AG04450 (cell line): ENCODE results near the gene TAS1R3. TPM values are rescaled to one million over a fixed set of nuclear protein-coding genes. Genes with fewer than 3 reads are reported as not detected.

Experiments used
- CTCF ChIA-PET: fragments of 300-600, 350-600 bp; formaldehyde crosslinking; extraction: SDS; loops from one replicate; lab custom pipeline; 2022; ENCODE audit warnings: antibody characterized with exemption, inconsistent platforms; lab: Charles Lee
- POLR2A ChIA-PET: fragments of 350-600 bp; formaldehyde crosslinking; extraction: SDS; loops from one replicate; lab custom pipeline; 2021; ENCODE audit warnings: antibody characterized with exemption, inconsistent platforms; lab: Yijun Ruan, JAX
- DNase-seq: peaks from one replicate; pipeline ENCODE4 v3.0.0-alpha.2; 2011; ENCODE audit warnings: low read depth, low spot score
- H3K27ac ChIP-seq: one replicate; pipeline ENCODE4 v1.5.1; 2012; ENCODE audit warnings: low read depth, low read length, control low read depth
- H3K27me3 ChIP-seq: one replicate; pipeline ENCODE4 v1.6.0; 2012; ENCODE audit warnings: low read length; ENCODE audit not compliant: control insufficient read depth, insufficient read depth
- H3K4me3 ChIP-seq: 2 replicates; pipeline ENCODE4 v1.5.1; 2011; ENCODE audit warnings: mild to moderate bottlenecking, low read depth, low read length, control low read depth
- H3K9me3 ChIP-seq: 2 replicates; pipeline ENCODE4 v1.5.1; 2012; ENCODE audit warnings: low read length; ENCODE audit not compliant: control insufficient read depth, insufficient read depth
- polyA plus RNA-seq: library from polyadenylated mRNA; depleted of rRNA; stranded (reverse); fragments of >200 nt; gene quantifications from 2 replicates; pipeline ENCODE4 v1.2.3, GENCODE V29; 2011
- TF ChIP-seq, protein P1 (sequence below): IDR thresholded peaks from 2 replicates; pipeline ENCODE4 v1.5.1; 2011; ENCODE audit warnings: low read depth, low read length, control low read depth, inconsistent platforms

The TAS1R3 gene
- polyA plus RNA-seq, 1 experiment, result 0.10 TPM

DNA sequence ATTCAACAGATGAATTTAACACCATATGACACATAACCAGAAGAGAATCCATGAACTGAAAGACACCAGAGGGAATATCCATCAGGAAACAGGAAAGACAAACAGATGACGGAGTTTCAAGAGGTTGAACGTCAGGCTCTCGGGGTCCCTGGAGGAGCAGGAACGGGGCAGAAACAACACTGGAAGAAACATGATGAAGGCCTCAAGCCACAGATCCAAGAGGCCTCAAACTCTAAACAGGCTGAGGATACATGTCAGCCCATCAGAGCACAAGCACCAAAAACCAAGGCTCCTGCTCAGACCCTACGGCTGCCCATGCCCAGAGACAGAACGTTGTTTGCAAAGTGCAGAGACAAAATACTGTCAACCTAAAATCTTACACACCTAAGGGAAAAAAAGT lies 13.7 kb upstream of the TAS1R3 start:
- DNase-seq, result no peak
- TF ChIP-seq, protein P1, sequence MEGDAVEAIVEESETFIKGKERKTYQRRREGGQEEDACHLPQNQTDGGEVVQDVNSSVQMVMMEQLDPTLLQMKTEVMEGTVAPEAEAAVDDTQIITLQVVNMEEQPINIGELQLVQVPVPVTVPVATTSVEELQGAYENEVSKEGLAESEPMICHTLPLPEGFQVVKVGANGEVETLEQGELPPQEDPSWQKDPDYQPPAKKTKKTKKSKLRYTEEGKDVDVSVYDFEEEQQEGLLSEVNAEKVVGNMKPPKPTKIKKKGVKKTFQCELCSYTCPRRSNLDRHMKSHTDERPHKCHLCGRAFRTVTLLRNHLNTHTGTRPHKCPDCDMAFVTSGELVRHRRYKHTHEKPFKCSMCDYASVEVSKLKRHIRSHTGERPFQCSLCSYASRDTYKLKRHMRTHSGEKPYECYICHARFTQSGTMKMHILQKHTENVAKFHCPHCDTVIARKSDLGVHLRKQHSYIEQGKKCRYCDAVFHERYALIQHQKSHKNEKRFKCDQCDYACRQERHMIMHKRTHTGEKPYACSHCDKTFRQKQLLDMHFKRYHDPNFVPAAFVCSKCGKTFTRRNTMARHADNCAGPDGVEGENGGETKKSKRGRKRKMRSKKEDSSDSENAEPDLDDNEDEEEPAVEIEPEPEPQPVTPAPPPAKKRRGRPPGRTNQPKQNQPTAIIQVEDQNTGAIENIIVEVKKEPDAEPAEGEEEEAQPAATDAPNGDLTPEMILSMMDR, result no peak
- Histone ChIP-seq H3K4me3 (no peak overlapping the region), H3K27ac (no peak overlapping the region), H3K27me3 (no peaks in the 10 kb centered on the region), H3K9me3 (no peaks in the 10 kb centered on the region; the same call in 1 of the 2 replicates)
- ChIA-PET POLR2A (no interaction called here), CTCF (no interaction called here)

DNA sequence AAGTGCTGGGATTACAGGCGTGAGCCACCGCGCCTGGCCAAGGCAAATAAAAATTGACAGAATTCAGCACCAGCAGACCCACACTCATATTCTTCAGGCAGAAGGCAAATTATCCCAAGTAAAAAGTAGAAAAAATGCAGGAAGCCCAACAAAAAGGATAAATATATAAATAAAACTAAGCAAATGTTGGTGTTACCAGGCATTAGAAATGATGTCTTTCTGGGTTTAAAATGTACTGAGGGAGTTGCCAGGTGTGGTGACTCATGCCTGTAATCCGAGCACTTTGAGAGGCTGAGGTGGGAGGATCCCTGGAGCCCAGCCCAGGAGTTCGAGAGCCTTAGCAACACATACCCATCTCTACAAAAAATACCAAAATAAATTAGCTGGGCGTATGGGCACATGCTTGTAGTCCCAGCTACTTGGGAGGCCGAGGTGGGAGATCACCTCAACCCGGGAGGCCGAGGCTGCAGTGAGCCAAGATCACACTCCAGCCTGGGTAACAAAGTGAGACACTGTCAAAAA lies 12.9 kb upstream of the TAS1R3 start:
- ChIA-PET POLR2A (no interaction called here), CTCF (no interaction called here)
- peak; percentile 83 for DNase-seq
- Histone ChIP-seq H3K27me3 (no peaks in the 10 kb centered on the region), H3K9me3 (no peaks in the 10 kb centered on the region; the same call in 1 of the 2 replicates), H3K27ac (peak overlapping the region; percentile 77), H3K4me3 (no peak overlapping the region)
- TF ChIP-seq, protein P1, result no peak

DNA sequence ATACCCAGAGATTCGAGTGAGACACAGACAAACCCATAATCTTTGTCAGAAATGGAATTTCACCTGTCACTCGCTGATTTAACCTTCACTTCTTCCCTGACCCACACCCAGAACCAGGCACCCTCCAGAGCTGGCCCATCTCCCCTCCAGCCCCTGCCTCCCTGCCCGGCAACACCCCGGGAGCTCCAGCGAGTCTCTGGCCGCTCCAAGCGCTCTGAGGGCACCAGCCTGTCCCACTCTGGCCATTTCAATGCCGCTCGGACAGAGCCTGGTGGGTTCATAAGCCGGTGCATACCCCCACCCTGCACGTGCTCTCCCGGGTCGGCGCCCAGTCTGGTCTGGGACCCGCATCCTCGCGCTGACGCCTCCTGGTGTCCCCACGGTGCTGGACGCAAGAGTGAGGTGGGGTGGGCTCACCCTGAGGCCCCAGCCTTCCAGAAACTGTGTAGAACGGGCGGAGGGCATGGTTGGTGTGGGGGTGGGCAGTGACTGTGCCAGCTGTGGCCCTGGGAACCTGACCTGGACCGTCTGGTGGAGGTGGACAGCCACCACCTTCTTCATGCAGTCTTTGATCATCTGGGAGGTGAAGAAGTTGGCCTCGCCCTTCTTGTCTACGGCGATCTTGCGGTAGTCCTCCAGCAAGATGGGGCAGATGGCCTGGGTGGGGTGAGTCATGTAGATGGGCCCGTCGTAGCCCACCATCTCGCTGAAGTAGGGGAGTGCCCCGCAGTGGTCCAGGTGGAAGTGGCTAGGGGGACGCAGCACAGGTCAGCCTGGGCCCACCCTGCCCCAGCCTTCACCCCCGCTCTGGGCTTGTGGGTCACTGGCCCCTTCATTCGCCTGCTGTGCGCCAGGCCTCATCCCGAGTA lies 12.1 kb upstream of the TAS1R3 start:
- CTCF ChIA-PET, result no interaction called here
- Histone ChIP-seq H3K27me3 (no peaks in the 10 kb centered on the region), H3K27ac (peak overlapping the region; percentile 77), H3K4me3 (no peak overlapping the region), H3K9me3 (no peaks in the 10 kb centered on the region; the same call in 1 of the 2 replicates)
- no peak for DNase-seq
- POLR2A ChIA-PET, result no interaction called here
- TF ChIP-seq, protein P1, result no peak

DNA sequence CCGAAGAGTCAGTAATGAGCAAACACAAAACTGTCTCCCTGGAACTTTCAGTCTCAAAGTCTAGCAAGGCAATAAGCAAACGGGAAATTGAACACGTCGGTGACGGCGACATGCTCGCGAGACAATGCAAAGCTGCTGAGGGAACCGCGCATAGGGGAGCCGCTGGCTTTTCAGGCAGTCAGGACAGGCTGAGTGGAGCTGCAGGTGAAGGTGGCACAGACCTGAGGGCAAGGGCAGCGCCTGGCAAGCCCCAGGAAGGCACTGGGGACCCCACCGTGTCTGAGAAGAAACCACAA lies 11.5 kb upstream of the TAS1R3 start:
- TF ChIP-seq, protein P1, result no peak
- H3K27ac ChIP-seq, result no peak overlapping the region
- no peaks in the 10 kb centered on the region; the same call in 1 of the 2 replicates for H3K9me3 ChIP-seq
- H3K27me3 ChIP-seq, result no peaks in the 10 kb centered on the region
- DNase-seq, result no peak
- POLR2A ChIA-PET, result no interaction called here
- CTCF ChIA-PET, result no interaction called here
- H3K4me3 ChIP-seq, result no peak overlapping the region
